Dermis microvascular lymphatic vessel endothelial cell (primary cell): ENCODE results near the gene INSL3. TPM values are rescaled to one million over a fixed set of nuclear protein-coding genes. Genes with fewer than 3 reads are reported as not detected.

ENCODE experiments used
- DNase-seq, 2 donors: peaks; one replicate each; pipeline versions ENCODE4 v3.0.0 to v3.0.0-alpha.2; 2010; ENCODE audit warnings: low read depth in 2 of 2
- total RNA-seq: library from RNA; depleted of rRNA; stranded (reverse); fragments of >200 nt; gene quantifications from 2 replicates; pipeline ENCODE4 v1.2.1, GENCODE V29; 2014

Gene INSL3, protein sequence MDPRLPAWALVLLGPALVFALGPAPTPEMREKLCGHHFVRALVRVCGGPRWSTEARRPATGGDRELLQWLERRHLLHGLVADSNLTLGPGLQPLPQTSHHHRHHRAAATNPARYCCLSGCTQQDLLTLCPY
- not detected in 2 replicates for total RNA-seq

DNA sequence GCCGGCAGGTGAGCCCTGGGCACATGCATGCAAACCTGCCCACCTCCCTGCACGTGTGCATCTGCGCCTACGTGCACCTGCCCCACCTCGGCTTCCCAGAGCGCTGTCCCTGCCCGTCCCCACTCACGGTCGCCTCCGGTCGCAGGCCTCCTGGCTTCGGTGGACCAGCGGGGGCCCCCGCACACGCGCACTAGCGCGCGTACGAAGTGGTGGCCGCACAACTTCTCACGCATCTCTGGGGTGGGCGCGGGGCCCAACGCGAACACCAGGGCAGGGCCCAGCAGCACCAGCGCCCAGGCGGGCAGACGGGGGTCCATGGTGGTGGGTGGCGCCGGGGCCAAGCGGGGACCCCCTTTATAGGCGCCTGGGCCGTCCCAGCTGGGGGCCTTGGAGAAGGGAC, at the start of gene INSL3:
TSS of gene INSL3 (minus strand) at position 330 of the 400 bp plus-strand sequence. CDS start at position 317, 13 bp downstream.
- DNase-seq = no peak

DNA sequence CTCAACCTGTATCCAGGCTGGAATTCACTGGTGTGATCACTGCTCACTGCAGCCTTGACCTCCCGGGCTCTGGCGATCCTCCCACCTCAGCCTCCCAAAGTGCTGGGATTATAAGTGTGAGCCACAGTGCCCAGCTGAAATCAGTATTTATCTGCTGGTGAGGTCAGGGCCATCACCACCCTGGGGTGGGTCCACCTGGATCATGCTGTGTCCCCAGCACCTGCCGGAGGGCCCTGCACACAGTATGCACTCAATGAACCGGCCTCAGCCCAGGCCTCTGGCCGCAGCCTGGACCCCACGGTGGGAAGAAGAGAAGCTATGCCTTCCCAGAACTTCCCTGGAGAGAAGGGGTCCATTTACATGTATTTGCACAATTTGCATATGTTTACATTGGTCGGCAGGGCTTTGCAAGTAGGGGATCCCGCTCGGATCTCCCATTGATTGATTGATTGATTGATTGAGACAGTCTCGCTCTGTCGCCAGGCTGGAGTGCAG, 47.8 kb upstream of the INSL3 start:
- DNase-seq = no peak

DNA sequence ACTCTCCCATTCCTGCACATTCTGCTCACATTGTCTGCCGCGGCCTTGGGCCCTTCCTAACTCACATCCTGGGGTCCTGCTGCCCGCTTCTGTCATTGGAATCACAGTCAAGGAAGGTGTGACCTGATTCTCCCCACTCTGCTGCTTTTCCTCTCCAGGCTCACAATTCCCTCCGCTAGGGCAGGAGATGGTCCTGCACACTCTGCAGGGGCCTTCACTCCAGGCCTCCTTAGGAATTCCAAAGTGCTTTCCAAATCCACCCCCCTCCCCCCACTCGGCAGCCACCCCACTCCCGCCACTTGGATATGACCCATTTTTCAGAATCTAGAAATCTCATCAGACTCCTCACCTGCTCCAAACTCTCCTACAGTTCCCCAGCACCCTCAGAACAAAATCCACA, 47.4 kb upstream of the INSL3 start:
- DNase-seq = no peak

DNA sequence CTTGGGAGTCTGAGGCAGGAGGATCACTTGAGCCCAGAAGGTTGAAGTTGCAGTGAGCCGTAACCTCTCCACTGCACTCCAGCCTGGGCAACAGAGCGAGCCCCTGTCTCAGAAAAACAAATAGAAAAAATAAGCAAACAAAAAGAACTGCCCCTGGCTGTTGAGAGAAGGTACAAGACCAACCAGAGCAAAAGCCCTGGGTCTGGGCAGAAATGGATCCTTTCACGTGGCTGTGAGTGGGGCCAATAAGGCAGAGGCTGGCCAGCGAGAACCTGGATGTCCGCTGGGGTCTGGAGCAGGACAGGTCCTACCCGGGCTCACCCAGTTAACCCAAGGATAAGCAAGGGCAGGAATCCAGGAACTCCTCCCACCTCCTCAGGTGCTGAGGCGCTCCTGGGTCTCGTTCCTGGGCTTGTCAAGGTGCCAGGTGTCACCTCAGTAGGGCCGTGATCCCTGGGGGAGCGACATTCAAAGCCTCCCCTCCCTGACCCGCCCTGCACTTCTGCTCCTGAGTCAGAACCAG, 45.7 kb upstream of the INSL3 start:
- DNase-seq = no peak

DNA sequence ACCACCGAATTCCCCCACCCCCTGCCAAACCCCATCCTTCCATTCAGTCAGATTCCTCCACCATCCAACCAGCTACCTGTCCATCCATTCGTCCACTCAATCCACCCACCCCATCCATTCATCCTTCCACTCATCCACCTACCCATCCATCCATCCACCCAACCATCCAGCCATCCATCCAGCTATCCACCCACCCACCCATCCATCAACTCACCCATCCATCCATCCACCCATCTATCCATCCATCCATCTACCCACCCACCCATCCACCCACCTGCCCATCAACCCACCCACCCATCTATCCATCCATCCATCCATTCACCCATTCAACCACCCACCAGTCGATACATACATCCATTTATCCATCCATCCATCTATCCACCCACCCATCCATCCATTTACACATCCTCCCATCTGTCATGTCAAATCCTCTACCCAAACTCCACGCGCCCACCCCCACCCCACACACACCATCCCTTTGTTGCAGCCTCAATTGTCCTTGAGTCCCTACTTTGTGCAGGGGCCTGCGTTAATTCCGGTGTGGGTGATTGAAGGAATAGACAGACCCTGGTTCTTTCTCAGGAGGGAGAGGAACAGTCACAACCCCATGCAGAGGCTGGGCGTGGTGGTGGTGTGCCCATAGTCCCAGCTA, 45.1 kb upstream of the INSL3 start:
- no peak for DNase-seq

DNA sequence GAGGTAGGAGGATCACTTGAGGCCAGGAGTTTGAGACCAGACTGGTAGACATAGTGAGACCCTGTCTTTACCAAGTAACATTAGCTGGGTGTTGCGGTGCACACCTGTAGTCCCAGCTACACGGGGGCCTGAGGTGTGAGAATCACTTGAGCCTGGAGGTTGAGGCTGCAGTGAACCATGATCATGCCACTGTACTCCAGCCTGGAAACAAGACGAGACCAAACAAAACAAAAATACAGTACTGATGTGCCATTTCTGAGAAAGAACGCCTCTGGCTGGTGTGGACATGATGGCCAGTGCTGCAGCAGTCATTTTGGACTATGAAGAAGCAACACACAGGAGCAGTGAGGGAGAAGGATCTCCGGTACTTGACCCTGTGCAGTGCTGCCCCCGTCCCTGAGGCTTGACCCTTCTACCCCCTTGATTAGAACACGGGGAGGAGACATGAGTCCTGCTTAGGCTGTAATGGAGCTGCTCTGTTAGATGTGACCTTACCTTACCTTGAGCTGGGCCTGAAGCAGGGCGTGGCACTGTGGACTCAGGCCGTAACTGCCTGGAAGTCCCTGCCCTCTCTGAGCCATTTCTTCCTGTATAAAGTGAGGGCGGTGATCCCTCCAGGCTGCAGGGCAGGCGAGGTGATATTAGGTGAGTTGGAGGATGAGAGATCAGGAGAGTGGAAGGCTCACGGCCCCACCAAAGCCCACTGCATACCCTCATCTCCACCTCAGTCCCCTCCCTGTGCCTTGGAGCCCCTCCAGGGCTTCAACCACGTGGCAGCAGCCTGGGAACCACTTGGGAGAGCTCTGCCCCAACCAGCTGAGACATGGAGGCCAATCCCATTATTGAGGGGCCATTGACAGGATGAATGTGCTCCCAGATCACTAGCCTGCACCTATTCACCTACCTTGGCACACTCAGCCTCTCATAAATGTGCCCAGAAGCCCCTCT, 44.3 kb upstream of the INSL3 start:
- no peak for DNase-seq

DNA sequence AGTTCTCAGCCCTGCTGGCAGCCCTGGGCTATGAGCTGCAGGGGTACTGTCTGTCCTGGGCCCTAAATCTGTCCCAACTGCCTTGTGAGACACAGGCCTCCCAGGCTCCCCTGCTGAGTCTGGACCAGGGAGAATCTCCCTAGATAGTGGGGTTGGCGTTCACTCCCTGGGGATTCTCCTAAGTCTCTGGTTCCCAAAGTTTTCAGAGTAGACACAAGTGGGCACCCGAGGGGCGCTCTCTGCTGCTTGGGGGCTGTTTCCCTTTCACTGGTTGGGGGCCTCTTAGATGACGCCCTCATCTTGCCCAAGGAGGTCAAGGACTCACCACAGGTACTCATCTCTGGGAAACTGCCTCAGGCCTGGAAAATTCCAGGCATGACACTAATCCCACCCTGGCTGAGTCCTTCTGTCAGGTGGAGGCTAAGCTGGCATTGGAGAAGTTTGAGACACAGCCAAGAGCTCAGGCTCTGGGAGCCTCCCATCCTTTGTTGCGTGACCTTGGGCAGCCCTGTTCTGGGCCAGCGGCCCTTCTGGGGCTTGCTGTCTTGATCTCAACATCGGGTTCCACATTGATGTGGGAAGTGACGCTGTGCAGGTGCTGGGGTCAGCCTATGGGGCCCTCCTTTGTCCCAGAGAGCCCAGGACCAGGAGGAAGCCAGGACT, 42.3 kb upstream of the INSL3 start:
- DNase-seq = no peak

DNA sequence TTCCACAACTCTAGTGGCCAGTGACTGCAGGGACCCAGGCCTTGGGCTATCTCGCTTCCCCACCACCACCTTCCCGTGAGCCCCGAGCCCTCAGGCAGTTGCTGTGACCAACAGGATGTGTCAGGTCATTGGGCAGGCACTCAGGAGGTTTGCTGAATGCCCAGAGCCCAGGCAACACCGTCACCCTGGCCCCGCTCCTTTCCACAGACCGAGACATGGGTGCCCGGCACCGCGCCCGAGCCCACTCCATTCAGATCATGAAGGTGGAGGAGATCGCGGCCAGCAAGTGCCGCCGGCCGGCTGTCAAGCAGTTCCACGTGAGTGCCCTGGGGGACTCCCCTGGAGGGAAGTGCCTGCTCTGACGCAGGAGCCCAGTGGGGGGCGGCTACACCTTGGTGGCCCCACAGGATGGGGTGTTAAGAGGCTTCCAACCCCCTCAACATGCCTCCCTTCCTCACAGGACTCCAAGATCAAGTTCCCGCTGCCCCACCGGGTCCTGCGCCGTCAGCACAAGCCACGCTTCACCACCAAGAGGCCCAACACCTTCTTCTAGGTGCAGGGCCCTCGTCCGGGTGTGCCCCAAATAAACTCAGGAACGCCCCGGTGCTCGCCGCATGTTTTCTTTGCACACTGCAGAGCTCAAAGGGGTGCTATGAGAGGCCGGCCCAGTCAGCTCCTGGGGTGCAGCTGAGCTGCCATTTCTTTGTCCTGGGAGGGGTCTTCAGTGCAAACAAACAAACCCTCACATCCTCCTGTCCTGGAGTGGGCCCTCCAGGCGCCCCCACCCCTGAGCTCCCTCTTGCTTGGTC, 41.6 kb upstream of the INSL3 start:
- DNase-seq = no peak

DNA sequence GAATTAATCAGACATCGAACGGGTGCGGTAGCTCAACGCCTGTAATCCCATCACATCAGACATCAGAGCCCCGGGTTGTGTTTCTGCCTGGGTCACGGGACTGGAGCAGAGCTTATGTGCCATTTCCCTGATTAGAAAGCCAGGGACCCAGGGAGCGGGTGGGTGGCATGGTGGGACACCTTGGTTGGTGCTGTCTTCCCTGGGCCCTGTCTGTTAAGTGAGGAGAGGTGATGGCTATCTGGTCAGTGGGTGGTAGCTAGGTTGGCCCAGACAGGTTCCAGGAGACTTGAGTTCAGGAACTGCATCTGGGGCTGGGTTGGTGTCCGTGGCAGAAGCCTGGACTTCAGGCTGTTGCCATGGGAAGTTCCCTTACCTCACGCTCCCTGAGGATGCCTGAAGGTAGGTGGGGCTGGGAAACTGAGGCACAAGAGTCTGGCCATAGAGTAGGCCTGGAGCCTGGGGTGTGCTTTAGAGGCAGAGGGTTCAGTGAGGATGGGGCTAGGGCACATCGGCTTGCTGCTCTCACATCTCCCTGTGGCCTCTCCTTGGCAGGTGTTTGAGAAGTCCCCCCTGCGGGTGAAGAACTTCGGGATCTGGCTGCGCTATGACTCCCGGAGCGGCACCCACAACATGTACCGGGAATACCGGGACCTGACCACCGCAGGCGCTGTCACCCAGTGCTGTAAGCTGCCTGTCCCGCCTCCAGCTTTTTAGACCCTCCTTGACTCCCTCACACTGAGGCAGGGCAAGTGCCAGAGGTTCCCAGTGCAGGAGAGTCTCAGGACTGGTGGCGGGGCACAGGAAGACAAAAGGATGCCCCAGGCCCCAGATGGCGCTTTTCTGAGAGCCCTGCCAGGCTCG, 40.5 kb upstream of the INSL3 start:
- no peak for DNase-seq

DNA sequence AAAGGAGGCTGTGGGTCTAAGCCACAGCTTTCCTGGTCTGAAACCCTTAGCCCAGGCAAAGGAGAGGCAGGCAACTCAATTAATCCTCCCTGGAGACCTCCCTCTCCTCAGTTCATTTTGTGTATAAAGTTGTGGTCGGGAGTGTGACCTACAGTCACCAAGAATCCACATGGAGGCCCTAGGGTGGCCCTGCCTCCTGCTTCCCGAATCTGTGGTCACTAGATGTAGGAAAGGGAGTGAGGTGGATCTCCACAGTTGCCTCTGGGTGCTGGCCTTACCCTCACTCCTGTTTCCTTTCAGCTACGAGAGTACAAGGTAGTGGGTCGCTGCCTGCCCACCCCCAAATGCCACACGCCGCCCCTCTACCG, 39.7 kb upstream of the INSL3 start:
- no peak for DNase-seq

DNA sequence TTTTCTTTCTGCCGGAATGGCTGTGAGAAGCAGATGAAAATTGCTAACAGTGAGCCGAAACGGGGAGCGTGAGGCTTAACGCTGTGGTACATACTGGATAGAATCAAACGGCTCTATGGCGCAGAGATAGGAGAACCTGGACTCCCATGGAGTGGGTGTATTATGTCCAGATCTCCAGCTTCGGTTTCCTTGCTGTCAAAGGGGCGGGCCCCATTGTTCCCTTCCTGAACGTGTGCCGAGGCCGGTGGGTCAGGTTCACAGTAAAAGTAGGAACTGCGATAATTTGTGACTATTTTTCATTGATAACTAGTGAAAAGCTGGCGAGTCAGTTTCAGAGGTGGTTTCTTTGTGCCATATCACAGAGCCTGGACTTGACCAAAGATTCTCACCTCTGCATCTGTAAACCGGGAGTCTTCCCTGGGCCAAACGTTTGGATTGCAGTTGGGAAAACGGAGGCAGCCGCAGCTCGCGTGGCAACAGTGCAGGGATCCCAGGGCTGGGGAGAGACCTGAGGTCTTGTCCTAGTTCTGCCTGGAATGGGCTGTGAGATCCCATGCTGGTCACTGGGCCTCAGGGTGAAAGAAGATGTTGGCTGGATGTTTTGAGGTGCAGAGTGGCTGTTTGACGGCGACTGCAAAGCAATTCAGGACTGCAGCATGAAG, 39.1 kb upstream of the INSL3 start:
- DNase-seq = peak in 1 of 2 donors; percentile 40

DNA sequence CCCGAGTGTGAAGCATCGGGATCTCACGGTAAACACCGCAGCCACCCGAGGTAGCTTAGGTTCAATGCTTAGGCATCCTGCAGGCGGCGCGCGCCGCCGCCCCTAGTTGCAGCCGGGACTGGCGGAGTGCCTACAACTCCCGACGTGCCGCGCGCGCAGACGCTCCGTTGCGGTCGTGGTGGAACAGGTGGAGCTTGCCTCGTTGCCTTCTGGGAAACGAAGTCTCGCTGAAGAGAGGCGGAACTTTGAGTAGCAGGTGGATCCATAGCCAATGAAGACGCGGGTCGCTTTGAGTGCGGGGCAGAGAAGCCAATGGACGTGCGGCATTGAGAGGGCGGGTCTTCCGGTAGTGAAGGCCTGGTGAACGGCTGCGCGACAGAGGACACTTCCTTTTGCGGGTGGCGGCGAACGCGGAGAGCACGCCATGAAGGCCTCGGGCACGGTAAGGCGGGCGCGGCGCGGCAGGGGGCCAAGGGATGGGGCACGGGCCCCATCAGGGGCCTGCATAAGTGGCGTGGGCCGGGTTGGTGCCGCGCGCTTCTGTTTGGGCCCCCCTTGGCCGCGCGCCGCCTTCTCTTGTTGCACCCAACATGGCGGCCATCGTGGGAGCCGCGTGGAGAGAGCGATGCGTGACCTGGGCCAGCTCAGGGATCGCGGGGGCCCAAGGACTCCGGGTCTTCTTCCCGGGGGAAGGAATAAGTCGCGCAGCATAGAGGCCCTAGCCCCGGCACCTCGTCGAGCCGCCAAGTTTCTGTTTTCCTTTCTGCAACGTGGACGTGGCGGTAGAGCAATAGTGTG, 38.4 kb upstream of the INSL3 start, which contains the start of gene RPL18A:
TSS of gene RPL18A (plus strand) at position 378 of the 798 bp plus-strand sequence. CDS start at position 425, 47 bp downstream.
- peak; percentile 99 to 100 for DNase-seq

DNA sequence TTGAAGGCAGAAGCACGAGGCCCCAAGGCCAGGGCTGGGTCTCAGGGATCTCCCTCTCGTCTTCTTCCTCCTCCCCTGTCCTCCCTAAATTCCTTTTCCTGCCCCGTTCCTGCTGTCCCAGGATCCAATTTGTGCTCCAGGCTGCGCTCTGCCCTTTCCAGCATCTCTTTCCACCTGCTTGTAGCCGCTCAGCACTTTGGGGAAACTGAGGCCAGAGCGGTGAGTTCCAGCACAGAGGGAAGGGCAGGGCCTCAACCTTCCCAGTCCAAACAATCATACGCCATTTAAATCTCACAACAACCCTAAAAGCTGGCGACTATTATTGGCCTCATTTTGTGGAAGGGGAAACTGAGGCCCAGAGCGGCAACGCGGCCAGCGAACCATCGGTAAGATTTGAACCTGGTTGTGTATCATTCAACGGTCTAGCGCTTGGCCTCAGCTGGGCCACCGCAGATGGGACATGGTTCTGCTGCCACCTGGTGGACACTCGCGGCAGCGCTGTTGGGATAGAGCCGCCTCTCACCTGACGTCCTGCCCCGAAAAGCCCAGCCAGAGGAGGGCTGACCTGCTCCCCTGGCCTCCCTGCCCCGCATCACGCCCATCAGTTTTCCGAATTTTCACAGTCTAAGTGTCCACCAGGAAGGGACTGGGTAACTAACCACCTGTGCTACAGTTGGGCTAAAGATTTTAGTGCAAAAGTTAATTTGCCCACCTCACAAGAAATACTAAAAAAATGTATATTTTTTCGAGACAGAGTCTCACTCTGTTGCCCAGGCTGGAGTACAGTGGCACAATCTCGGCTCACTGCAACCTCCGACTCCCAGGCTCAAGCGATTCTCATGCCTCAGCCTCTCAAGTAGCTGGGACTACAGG, 34.2 kb upstream of the INSL3 start:
- peak; percentile 37 to 67 for DNase-seq

DNA sequence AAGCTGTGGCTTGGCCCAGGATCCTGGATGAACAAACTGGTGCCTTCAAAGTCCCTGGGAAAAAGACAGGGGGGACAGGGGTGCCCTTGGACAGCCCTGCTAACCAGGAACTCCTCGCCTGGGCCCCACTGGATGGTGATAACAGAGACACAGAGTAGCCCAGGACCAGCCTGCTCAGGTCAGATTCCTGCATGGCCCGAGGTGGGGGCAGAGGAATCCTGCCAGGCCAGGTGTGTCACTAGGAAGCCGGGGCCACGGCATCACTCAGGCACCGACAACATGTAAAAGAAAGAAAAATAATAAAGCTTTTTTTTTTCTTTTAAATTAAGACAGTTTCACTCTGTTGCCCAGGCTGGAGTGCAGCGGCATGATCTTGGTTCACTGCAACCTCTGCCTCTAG, 32.7 kb upstream of the INSL3 start:
- DNase-seq = no peak

DNA sequence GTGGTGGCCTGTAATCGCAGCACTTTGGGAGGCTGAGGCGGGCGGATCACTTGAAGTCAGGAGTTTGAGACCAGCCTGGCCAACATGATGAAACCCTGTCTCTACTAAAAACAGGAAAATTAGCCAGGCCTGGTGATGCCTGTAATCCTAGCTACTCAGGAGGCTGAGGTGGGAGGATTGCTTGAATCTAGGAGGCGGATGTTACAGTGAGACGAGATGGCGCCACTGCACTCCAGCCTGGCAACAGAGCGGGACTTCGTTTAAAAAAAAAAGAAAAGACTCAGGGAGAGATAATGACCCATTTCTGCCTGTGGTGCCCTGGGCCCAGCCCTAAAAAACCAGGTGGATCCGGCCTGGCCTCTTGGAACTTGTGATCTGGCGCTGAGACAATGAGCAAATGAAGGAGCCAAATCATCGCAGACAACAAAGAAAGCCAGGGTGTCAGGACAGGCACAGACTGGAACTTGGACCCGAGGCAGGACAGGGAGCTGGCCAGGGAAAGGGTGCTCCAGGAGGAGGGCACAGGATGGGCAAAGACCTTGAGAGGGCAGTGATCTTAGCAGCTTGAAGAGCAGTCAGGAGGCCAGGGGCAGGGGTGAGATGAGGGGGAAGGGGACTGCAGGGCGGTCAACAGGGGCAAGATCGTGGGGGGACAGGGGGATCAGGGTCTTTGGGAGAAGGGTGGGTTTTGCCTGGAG, 27.4 kb upstream of the INSL3 start:
- DNase-seq = no peak

DNA sequence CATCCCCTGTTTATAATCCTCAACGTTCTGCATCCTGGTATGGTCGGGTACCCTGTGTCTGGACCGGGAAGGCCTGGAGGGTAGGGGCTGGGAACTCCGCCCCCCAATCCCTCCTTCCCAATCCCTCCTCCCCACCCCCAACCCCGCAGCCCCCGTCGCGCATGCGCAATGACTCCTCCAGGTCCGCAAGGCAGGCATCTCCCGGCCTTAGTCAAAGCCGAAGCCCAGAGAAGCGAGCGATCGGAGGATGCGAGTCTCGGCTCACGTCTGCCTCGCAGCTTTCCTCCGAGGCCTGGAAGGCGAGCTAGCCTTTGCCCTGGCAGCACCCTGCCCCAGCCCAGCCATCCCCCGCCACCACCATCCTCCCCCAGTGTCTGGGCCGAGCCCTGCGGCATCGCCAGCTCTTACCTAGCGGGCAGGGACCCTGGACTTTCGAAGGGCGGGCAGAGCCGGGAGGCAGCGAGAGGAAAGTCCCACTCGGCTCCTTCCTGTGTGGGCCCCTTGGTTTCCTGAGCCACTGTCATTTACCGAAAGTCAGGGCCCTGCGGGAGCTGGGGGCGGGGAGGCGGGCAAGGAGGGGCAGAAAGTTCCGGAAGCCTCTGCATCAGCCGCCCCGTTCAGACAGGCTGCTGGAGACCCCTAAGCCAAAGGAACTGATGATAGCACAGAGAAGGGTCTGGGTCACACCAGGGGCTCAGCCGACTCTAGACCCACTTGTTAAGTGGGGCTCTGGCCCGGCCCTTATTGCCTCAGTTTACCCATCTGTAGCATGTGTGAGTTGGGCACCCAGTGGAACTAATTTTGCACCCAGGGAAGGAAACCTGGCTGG, 26.4 kb upstream of the INSL3 start, which contains the start of gene JAK3:
TSS of gene JAK3 (minus strand) at position 445 of the 829 bp plus-strand sequence. CDS start 3,565 bp downstream, outside the sequence.
- peak in 1 of 2 donors; percentile 64 for DNase-seq
